SK-N-SH treated with all-trans-retinoic acid at 6 μM for 48 hours (cell line): ENCODE measurements around the gene DGAT2L6.

Experiments
- ATAC-seq: fragments of 200-7000 bp; cut with Tn5 transposase; 3 replicates; pipeline ENCODE4 v1.9.1; 2020; ENCODE audit warnings: mild to moderate bottlenecking, moderate library complexity
- ARNTL ChIP-seq: fragments of 450-650 bp; formaldehyde crosslinking; IDR thresholded peaks from 2 replicates; pipeline ENCODE4 v1.5.0; 2020; ENCODE audit warnings: low read depth, mild to moderate bottlenecking, moderate library complexity, borderline replicate concordance
- BACH2 ChIP-seq: fragments of 250-450 bp; sonication (Bioruptor Pico); IDR thresholded peaks from 2 replicates; pipeline ENCODE4 v1.9.0; 2021; ENCODE audit warnings: mild to moderate bottlenecking, borderline replicate concordance
- CSDC2 ChIP-seq: fragments of 250-450 bp; sonication (Bioruptor Pico); IDR thresholded peaks from 2 replicates; pipeline ENCODE4 v1.5.0; 2020; ENCODE audit warnings: mild to moderate bottlenecking, moderate library complexity
- ESRRG ChIP-seq: fragments of 250-450 bp; sonication (Bioruptor Pico); IDR thresholded peaks from 2 replicates; pipeline ENCODE4 v1.6.1; 2021; ENCODE audit warnings: mild to moderate bottlenecking
- GLIS3 ChIP-seq: fragments of 250-450 bp; sonication (Bioruptor Pico); IDR thresholded peaks from 2 replicates; pipeline ENCODE4 v1.5.0; 2020; ENCODE audit warnings: mild to moderate bottlenecking, moderate library complexity
- ISL1 ChIP-seq: fragments of 250-450 bp; sonication (Bioruptor Pico); IDR thresholded peaks from 2 replicates; pipeline ENCODE4 v2.1.2; 2022; ENCODE audit warnings: mild to moderate bottlenecking, moderate library complexity
- OSR1 ChIP-seq: fragments of 250-450 bp; sonication (Bioruptor Pico); IDR thresholded peaks from 2 replicates; pipeline ENCODE4 v1.8.0; 2022; ENCODE audit warnings: moderate library complexity, mild to moderate bottlenecking, inconsistent platforms
- SNAI2 ChIP-seq: fragments of 250-450 bp; sonication (Bioruptor Pico); IDR thresholded peaks from 2 replicates; pipeline ENCODE4 v1.5.0; 2020; ENCODE audit warnings: mild to moderate bottlenecking, moderate library complexity
- TCF4 ChIP-seq: fragments of 250-450 bp; sonication (Bioruptor Pico); IDR thresholded peaks from 2 replicates; pipeline ENCODE4 v1.8.0; 2021; ENCODE audit warnings: mild to moderate bottlenecking, moderate library complexity, borderline replicate concordance
- TOX ChIP-seq: fragments of 250-450 bp; sonication (Bioruptor Pico); IDR thresholded peaks from 2 replicates; pipeline ENCODE4 v1.8.0; 2021; ENCODE audit warnings: mild to moderate bottlenecking, moderate library complexity, borderline replicate concordance
- ZC3H10 ChIP-seq: fragments of 250-450 bp; sonication (Bioruptor Pico); IDR thresholded peaks from 2 replicates; pipeline ENCODE4 v1.5.1; 2021; ENCODE audit warnings: mild to moderate bottlenecking, moderate library complexity
- ZFP30 ChIP-seq: fragments of 450-650 bp; formaldehyde crosslinking; IDR thresholded peaks from 2 replicates; pipeline ENCODE4 v1.5.0; 2022; ENCODE audit warnings: mild to moderate bottlenecking, moderate library complexity
- ZNF565 ChIP-seq: fragments of 450-650 bp; formaldehyde crosslinking; conservative IDR thresholded peaks from 2 replicates; pipeline ENCODE4 v1.5.0; 2020; ENCODE audit warnings: low read depth, mild to moderate bottlenecking, moderate library complexity
- ZNF70 ChIP-seq: fragments of 450-650 bp; formaldehyde crosslinking; IDR thresholded peaks from 2 replicates; pipeline ENCODE4 v1.5.0; 2020; ENCODE audit warnings: mild to moderate bottlenecking, moderate library complexity
- ZNF8 ChIP-seq: fragments of 450-650 bp; formaldehyde crosslinking; IDR thresholded peaks from 2 replicates; pipeline ENCODE4 v1.5.0; 2020; ENCODE audit warnings: mild to moderate bottlenecking, moderate library complexity
- TF ChIP-seq, protein P1 (sequence below): fragments of 250-450 bp; sonication (Bioruptor Pico); IDR thresholded peaks from 2 replicates; pipeline ENCODE4 v1.5.1; 2021; ENCODE audit warnings: mild to moderate bottlenecking, moderate library complexity
- TF ChIP-seq, protein P2 (sequence below): fragments of 250-450 bp; sonication (Bioruptor Pico); IDR thresholded peaks from 2 replicates; pipeline ENCODE4 v1.8.0; 2021; ENCODE audit warnings: low read depth, mild to moderate bottlenecking, moderate library complexity, borderline replicate concordance
- TF ChIP-seq, protein P3 (sequence below): fragments of 250-450 bp; sonication (Bioruptor Pico); IDR thresholded peaks from 2 replicates; pipeline ENCODE4 v1.5.1; 2020; ENCODE audit warnings: low read depth, mild to moderate bottlenecking, moderate library complexity
- TF ChIP-seq, protein P4 (sequence below): fragments of 250-450 bp; sonication (Bioruptor Pico); IDR thresholded peaks from 2 replicates; pipeline ENCODE4 v1.8.0; 2020; ENCODE audit warnings: mild to moderate bottlenecking, moderate library complexity, borderline replicate concordance
- TF ChIP-seq, protein P5 (sequence below): fragments of 250-450 bp; sonication (Bioruptor Pico); IDR thresholded peaks from 2 replicates; pipeline ENCODE4 v1.5.0; 2020; ENCODE audit warnings: mild to moderate bottlenecking, moderate library complexity

DGAT2L6 gene

DNA sequence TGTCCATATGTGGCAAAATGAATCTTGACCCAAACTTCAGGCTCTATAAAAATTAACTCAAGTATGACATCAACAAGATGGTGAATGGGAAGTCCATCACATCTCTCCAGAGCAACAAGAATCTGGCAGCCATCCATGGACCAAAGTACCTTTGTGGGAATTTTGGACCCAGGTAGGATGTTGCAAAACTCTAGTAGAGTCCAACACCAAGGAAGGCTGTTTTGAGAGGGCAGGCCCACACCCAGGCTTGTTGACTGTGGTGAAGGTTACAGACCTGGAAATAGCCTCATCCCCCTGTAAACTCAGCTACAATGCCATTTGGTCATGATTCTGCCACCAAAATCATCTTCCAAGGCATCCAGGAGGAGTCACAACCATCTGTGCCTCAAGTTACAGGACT is 12.9 kb downstream of the DGAT2L6 start:
- no peak for ATAC-seq

DNA sequence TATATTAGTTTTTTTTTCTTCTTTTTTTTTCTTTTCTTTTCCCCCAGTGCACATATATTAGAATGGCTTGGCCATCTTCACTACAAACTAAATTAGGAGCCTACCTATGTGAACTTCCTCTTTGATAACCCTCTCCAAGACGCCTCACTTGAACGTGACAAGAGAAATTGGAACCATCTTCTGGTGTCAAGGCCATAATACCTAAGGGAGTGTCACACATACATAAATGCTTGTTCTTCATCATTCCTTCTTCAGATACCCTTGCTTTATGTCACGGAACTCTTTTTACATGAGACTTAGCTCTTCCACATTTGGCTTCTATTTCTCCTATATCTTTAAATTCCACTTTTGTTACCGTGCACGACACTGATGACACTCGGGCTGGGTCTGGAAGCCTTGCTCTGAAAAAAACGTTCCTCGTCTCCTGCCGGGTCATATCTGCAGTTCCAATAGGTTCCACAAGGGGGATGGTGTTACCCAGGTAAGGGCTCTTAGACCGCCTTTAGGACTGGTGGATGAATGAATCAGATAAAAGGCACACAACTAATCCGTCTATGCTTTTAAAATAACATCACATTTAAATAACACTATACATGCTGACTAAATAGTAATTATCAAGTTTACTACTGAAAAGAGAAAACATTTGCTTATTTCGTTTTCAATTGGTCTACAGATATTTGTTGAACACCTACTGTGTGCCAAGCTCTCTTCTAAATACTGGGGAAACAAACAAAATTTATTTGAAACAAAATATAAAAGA is 19.9 kb downstream of the DGAT2L6 start:
- no peak for TF ChIP-seq OSR1 (CRISPR knock-in tag)
- no peak for TF ChIP-seq CSDC2 (CRISPR knock-in tag)
- no peak for TF ChIP-seq ZC3H10 (CRISPR knock-in tag)
- no peak for TF ChIP-seq ARNTL (CRISPR knock-in tag)
- TF ChIP-seq, protein P1, sequence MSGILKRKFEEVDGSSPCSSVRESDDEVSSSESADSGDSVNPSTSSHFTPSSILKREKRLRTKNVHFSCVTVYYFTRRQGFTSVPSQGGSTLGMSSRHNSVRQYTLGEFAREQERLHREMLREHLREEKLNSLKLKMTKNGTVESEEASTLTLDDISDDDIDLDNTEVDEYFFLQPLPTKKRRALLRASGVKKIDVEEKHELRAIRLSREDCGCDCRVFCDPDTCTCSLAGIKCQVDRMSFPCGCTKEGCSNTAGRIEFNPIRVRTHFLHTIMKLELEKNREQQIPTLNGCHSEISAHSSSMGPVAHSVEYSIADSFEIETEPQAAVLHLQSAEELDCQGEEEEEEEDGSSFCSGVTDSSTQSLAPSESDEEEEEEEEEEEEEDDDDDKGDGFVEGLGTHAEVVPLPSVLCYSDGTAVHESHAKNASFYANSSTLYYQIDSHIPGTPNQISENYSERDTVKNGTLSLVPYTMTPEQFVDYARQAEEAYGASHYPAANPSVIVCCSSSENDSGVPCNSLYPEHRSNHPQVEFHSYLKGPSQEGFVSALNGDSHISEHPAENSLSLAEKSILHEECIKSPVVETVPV (CRISPR knock-in tag): no peak
- TF ChIP-seq TCF4 (CRISPR knock-in tag): no peak
- no peak for TF ChIP-seq ESRRG (CRISPR knock-in tag)
- TF ChIP-seq GLIS3 (CRISPR knock-in tag): no peak
- TF ChIP-seq, protein P2, sequence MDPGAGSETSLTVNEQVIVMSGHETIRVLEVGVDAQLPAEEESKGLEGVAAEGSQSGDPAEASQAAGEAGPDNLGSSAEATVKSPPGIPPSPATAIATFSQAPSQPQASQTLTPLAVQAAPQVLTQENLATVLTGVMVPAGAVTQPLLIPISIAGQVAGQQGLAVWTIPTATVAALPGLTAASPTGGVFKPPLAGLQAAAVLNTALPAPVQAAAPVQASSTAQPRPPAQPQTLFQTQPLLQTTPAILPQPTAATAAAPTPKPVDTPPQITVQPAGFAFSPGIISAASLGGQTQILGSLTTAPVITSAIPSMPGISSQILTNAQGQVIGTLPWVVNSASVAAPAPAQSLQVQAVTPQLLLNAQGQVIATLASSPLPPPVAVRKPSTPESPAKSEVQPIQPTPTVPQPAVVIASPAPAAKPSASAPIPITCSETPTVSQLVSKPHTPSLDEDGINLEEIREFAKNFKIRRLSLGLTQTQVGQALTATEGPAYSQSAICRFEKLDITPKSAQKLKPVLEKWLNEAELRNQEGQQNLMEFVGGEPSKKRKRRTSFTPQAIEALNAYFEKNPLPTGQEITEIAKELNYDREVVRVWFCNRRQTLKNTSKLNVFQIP (CRISPR knock-in tag): no peak
- TF ChIP-seq SNAI2 (CRISPR knock-in tag): no peak
- TF ChIP-seq ZNF565 (CRISPR knock-in tag): no peak
- TF ChIP-seq BACH2 (CRISPR knock-in tag): no peak
- no peak for TF ChIP-seq ZNF70 (CRISPR knock-in tag)
- no peak for TF ChIP-seq ZFP30 (CRISPR knock-in tag)
- TF ChIP-seq, protein P3, sequence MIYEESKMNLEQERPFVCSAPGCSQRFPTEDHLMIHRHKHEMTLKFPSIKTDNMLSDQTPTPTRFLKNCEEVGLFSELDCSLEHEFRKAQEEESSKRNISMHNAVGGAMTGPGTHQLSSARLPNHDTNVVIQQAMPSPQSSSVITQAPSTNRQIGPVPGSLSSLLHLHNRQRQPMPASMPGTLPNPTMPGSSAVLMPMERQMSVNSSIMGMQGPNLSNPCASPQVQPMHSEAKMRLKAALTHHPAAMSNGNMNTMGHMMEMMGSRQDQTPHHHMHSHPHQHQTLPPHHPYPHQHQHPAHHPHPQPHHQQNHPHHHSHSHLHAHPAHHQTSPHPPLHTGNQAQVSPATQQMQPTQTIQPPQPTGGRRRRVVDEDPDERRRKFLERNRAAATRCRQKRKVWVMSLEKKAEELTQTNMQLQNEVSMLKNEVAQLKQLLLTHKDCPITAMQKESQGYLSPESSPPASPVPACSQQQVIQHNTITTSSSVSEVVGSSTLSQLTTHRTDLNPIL (CRISPR knock-in tag): no peak
- TF ChIP-seq TOX: no peak
- TF ChIP-seq, protein P4, sequence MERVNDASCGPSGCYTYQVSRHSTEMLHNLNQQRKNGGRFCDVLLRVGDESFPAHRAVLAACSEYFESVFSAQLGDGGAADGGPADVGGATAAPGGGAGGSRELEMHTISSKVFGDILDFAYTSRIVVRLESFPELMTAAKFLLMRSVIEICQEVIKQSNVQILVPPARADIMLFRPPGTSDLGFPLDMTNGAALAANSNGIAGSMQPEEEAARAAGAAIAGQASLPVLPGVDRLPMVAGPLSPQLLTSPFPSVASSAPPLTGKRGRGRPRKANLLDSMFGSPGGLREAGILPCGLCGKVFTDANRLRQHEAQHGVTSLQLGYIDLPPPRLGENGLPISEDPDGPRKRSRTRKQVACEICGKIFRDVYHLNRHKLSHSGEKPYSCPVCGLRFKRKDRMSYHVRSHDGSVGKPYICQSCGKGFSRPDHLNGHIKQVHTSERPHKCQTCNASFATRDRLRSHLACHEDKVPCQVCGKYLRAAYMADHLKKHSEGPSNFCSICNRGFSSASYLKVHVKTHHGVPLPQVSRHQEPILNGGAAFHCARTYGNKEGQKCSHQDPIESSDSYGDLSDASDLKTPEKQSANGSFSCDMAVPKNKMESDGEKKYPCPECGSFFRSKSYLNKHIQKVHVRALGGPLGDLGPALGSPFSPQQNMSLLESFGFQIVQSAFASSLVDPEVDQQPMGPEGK (CRISPR knock-in tag): no peak
- no peak for TF ChIP-seq ZNF8
- no peak for TF ChIP-seq ISL1
- peak; percentile 88 for ATAC-seq

More for the DNA sequence above, 12.9 kb downstream of the DGAT2L6 start:
- TF ChIP-seq, protein P5, sequence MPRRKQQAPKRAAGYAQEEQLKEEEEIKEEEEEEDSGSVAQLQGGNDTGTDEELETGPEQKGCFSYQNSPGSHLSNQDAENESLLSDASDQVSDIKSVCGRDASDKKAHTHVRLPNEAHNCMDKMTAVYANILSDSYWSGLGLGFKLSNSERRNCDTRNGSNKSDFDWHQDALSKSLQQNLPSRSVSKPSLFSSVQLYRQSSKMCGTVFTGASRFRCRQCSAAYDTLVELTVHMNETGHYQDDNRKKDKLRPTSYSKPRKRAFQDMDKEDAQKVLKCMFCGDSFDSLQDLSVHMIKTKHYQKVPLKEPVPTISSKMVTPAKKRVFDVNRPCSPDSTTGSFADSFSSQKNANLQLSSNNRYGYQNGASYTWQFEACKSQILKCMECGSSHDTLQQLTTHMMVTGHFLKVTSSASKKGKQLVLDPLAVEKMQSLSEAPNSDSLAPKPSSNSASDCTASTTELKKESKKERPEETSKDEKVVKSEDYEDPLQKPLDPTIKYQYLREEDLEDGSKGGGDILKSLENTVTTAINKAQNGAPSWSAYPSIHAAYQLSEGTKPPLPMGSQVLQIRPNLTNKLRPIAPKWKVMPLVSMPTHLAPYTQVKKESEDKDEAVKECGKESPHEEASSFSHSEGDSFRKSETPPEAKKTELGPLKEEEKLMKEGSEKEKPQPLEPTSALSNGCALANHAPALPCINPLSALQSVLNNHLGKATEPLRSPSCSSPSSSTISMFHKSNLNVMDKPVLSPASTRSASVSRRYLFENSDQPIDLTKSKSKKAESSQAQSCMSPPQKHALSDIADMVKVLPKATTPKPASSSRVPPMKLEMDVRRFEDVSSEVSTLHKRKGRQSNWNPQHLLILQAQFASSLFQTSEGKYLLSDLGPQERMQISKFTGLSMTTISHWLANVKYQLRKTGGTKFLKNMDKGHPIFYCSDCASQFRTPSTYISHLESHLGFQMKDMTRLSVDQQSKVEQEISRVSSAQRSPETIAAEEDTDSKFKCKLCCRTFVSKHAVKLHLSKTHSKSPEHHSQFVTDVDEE (CRISPR knock-in tag): no peak
- TF ChIP-seq, protein P2 (CRISPR knock-in tag): no peak
